GM12873 (cell line): ENCODE measurements around the gene INCA1.

Source experiments
- CTCF ChIP-seq: IDR thresholded peaks from 2 replicates; pipeline ENCODE4 v1.5.1; 2012; ENCODE audit warnings: low read depth, mild to moderate bottlenecking, moderate library complexity, low read length, control low read depth; ENCODE audit not compliant: insufficient read depth; ENCODE audit errors: missing control alignments

Gene INCA1

GRCh38 chr17:4939796-4940554 is 57.3 kb downstream of the INCA1 start, which contains the start of the genes RNF167 and SLC25A11:
RNF167 (plus strand) TSS chr17:4940268; CDS start chr17:4940910, 642 bp downstream.
SLC25A11 (minus strand) TSS chr17:4940046; CDS start chr17:4939910, 136 bp downstream.
- no peak for TF ChIP-seq CTCF

DNA sequence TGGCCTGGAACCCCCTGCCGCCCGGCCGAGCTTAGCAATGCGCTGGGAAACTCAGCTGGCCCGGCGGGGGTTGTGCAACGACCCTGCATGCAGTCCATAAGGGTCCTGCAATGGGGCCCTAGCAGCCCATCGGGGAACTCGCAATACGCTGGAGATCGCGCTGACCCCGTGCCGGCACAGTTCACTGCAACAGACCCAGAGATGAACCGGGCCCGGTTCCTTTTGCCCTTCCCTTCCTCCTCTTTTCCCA is 57.9 kb downstream of the INCA1 start:
- no peak for TF ChIP-seq CTCF

DNA sequence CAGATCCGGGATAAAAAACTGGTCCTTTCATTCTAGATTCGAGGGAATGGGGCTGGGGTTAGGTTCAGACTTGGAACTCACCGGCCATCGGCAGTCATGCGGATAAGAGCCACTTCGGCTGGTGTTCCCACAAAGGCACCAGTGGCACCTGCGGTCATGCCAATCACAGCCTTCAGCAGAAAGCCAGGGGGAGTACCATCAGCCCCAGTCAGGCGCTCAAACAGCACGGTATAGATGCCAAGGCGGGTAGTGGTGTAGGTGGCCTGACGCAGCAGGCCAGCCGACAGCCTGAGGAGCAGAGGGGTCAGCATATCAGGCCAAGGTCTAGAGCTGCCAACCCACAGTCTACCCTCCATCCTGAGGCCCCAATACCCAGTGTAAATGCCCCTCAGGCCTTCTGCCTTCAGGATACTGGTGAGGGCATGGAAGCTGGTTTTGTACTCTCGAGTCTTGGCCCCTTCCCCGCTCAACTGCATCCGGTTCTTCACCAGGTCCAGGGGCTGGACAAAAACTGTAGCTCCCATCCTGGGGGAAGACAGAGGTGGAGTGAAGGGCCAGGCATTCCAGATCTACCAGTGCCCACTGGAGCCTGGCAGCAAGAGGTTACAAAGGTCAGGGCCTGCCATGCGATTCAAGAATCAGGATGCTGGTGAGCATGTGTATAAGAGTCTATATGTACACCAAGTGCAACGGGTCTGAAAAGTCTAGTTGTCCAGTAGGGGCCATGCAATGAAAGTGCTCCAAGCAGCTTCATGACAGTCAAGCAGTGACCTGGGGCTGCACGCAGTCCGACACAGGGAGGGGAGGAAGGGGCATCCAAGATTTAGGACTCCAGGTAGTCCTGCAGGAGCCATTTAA is 58.4 kb downstream of the INCA1 start:
- no peak for TF ChIP-seq CTCF
